Loucy (cell line): ENCODE results near the gene OBP2B.

ENCODE experiments used
- H2AFZ ChIP-seq: fragments of 200-600 bp; sonication (generic); 2 replicates; pipeline ENCODE4 v1.6.0; 2016; ENCODE audit warnings: antibody characterized with exemption, mild to moderate bottlenecking, low read length, moderate library complexity
- H3F3A ChIP-seq: fragments of 200-600 bp; 2 replicates; pipeline ENCODE4 v1.6.0; 2016; ENCODE audit warnings: antibody characterized with exemption, low read depth, mild to moderate bottlenecking
- H3K27me3 ChIP-seq: fragments of 200-600 bp; sonication (generic); 2 replicates; pipeline ENCODE4 v1.6.1; 2014; ENCODE audit warnings: low read length, mild to moderate bottlenecking; ENCODE audit not compliant: insufficient read depth, poor library complexity, severe bottlenecking
- H3K36me3 ChIP-seq: fragments of 200-600 bp; sonication (generic); 2 replicates; pipeline ENCODE4 v1.6.1; 2016; ENCODE audit warnings: low read length; ENCODE audit not compliant: insufficient read depth
- H3K4me1 ChIP-seq: fragments of 200-600 bp; sonication (generic); 2 replicates; pipeline ENCODE4 v1.5.1; 2014; ENCODE audit warnings: low read length, mild to moderate bottlenecking; ENCODE audit not compliant: insufficient read depth, poor library complexity, severe bottlenecking
- H3K4me2 ChIP-seq: fragments of 200-600 bp; sonication (generic); 2 replicates; pipeline ENCODE4 v1.6.0; 2014; ENCODE audit warnings: antibody characterized with exemption, low read length, low read depth, mild to moderate bottlenecking; ENCODE audit not compliant: poor library complexity, severe bottlenecking
- H3K4me3 ChIP-seq: fragments of 200-600 bp; sonication (generic); 2 replicates; pipeline ENCODE4 v1.5.1; 2014; ENCODE audit warnings: low read length, mild to moderate bottlenecking, mixed read lengths; ENCODE audit not compliant: poor library complexity, severe bottlenecking
- H3K79me2 ChIP-seq: fragments of 200-600 bp; sonication (generic); 2 replicates; pipeline ENCODE4 v1.6.1; 2014; ENCODE audit warnings: low read length; ENCODE audit not compliant: insufficient read depth
- H3K9ac ChIP-seq: fragments of 200-600 bp; sonication (generic); 2 replicates; pipeline ENCODE4 v1.6.0; 2014; ENCODE audit warnings: mild to moderate bottlenecking, low read depth, low read length, moderate library complexity; ENCODE audit not compliant: poor library complexity, severe bottlenecking
- H3K9me2 ChIP-seq: fragments of 200-600 bp; sonication (generic); replicated peaks from 2 replicates; pipeline ENCODE4 v1.6.1; 2016; ENCODE audit warnings: low read depth, low read length, mixed read lengths
- H3K9me3 ChIP-seq: fragments of 200-600 bp; sonication (generic); 2 replicates; pipeline ENCODE4 v1.6.1; 2014; ENCODE audit warnings: mild to moderate bottlenecking, antibody characterized with exemption, low read length, low read depth; ENCODE audit not compliant: insufficient read depth
- H4K20me1 ChIP-seq: fragments of 200-600 bp; sonication (generic); 2 replicates; pipeline ENCODE4 v1.6.0; 2014; ENCODE audit warnings: antibody characterized with exemption, low read length, mild to moderate bottlenecking; ENCODE audit not compliant: insufficient read depth, poor library complexity, severe bottlenecking
- EZH2phosphoT487 ChIP-seq: fragments of 200-600 bp; IDR thresholded peaks from 2 replicates; pipeline ENCODE4 v1.6.1; 2018; ENCODE audit warnings: antibody characterized with exemption, mild to moderate bottlenecking, moderate library complexity, borderline replicate concordance
- TF ChIP-seq, protein P1 (sequence below): fragments of 200-600 bp; sonication (generic); conservative IDR thresholded peaks from 2 replicates; pipeline ENCODE4 v1.5.1; 2014; ENCODE audit warnings: mild to moderate bottlenecking, antibody characterized with exemption, low read length

The OBP2B gene

DNA sequence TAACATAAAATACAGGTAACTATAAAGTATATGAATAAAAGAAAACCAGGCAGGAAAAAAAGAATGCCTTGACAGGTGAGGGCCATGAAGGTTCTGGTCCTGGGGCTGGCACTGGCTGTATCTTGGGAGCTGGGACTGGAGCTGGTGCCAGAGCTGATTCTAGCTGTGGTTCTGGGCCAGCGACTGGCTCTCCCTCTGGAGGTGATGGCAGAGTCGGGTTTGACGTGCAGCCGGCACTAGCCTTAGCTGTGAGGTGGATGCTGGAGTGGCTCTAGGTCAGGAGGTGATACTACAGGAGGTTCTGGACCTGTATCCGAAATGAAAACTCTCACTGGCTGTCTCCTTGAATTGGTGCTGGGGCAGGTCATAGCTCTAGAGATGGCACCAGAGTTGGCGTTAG is 22.3 kb downstream of the OBP2B start:
- no peaks in the 10 kb centered on the region for H3K79me2 ChIP-seq
- no peaks in the 10 kb centered on the region for H3K9me3 ChIP-seq
- no peak overlapping the region for H3K4me3 ChIP-seq
- H3K36me3 ChIP-seq = no peaks in the 10 kb centered on the region
- no peak overlapping the region for H3K9ac ChIP-seq
- H2AFZ ChIP-seq = no peak overlapping the region
- no peaks in the 10 kb centered on the region for H3F3A ChIP-seq
- H3K9me2 ChIP-seq = no peaks in the 10 kb centered on the region
- no peak for TF ChIP-seq EZH2phosphoT487
- TF ChIP-seq, protein P1, sequence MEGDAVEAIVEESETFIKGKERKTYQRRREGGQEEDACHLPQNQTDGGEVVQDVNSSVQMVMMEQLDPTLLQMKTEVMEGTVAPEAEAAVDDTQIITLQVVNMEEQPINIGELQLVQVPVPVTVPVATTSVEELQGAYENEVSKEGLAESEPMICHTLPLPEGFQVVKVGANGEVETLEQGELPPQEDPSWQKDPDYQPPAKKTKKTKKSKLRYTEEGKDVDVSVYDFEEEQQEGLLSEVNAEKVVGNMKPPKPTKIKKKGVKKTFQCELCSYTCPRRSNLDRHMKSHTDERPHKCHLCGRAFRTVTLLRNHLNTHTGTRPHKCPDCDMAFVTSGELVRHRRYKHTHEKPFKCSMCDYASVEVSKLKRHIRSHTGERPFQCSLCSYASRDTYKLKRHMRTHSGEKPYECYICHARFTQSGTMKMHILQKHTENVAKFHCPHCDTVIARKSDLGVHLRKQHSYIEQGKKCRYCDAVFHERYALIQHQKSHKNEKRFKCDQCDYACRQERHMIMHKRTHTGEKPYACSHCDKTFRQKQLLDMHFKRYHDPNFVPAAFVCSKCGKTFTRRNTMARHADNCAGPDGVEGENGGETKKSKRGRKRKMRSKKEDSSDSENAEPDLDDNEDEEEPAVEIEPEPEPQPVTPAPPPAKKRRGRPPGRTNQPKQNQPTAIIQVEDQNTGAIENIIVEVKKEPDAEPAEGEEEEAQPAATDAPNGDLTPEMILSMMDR = no peak
- H4K20me1 ChIP-seq = no peaks in the 10 kb centered on the region
- no peak overlapping the region for H3K4me2 ChIP-seq
- H3K27me3 ChIP-seq = no peaks in the 10 kb centered on the region
- H3K4me1 ChIP-seq = peaks cover 4% of the 10 kb centered on the region

DNA sequence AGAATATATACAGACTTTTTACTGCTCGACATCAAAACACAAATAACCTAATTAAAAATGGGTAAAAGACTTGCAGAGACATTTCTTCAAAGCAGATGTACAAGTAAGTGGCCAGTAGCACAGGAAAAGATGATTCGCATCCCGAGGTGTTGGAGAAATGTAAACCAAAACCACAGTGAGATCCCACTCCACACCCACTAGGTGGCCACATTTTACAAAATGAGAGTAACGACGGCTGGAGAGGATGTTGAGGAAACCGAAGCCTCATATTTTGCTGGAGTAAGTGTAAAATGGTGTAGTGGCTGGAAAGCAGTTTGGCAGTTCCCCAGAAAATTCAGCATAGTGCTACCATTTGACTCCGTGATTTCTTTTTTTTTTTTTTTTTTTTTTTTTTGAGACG is 24.1 kb downstream of the OBP2B start:
- no peak overlapping the region for H3K4me3 ChIP-seq
- H3K9me3 ChIP-seq = no peaks in the 10 kb centered on the region
- H3F3A ChIP-seq = no peaks in the 10 kb centered on the region
- no peak for TF ChIP-seq EZH2phosphoT487
- TF ChIP-seq, protein P1 = peak; percentile 78
- H3K9me2 ChIP-seq = no peaks in the 10 kb centered on the region
- H3K4me2 ChIP-seq = peak overlapping the region; percentile 50
- H3K9ac ChIP-seq = no peak overlapping the region
- no peaks in the 10 kb centered on the region for H4K20me1 ChIP-seq
- no peaks in the 10 kb centered on the region for H3K79me2 ChIP-seq
- no peaks in the 10 kb centered on the region for H3K36me3 ChIP-seq
- H3K4me1 ChIP-seq = peaks cover 4% of the 10 kb centered on the region
- no peaks in the 10 kb centered on the region for H3K27me3 ChIP-seq
- H2AFZ ChIP-seq = peak overlapping the region; percentile 51; the same call in 1 of the 2 replicates

DNA sequence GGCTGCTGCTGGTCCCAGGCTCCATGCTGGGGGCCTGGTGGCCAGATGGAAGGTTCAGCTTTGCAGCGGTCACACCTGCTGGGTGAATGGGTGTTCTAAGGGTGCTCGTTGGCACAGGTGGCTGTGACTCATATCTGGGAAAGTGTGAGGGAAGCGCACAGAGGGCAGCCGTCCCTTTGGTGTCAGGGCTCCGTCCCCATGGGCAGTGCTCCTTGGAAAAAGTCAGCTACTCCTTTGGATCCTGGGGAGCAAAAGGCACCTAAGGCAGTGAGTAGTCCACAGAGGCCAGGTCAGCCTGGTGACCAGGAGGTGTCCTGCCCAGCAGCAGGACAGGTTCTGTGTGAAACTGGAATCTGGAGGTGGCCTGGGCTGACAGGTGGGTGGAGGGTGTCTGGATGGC is 26.9 kb downstream of the OBP2B start:
- Histone ChIP-seq H3K4me2 (no peak overlapping the region), H3K27me3 (no peaks in the 10 kb centered on the region), H3K4me1 (peaks cover 4% of the 10 kb centered on the region), H3K36me3 (no peaks in the 10 kb centered on the region), H2AFZ (no peak overlapping the region), H3K79me2 (no peaks in the 10 kb centered on the region), H3K4me3 (no peak overlapping the region), H3K9me2 (no peaks in the 10 kb centered on the region), H4K20me1 (no peaks in the 10 kb centered on the region), H3F3A (no peaks in the 10 kb centered on the region), H3K9ac (no peak overlapping the region), H3K9me3 (no peaks in the 10 kb centered on the region)
- TF ChIP-seq, protein P1 = no peak
